Osteoblast (primary cell): ENCODE measurements around the gene SND1. TPM values are rescaled to one million over a fixed set of nuclear protein-coding genes. Genes with fewer than 3 reads are reported as not detected.

ENCODE experiments used
- DNase-seq: peaks from one replicate; pipeline ENCODE4 v3.0.0; 2011; ENCODE audit warnings: low spot score, mixed read lengths; ENCODE audit not compliant: insufficient read length; ENCODE audit errors: missing footprints
- H2AFZ ChIP-seq: 2 replicates; pipeline ENCODE4 v1.6.0; 2011; ENCODE audit warnings: mild to moderate bottlenecking, low read length
- H3K27ac ChIP-seq: 2 replicates; pipeline ENCODE4 v1.5.1; 2011; ENCODE audit warnings: mild to moderate bottlenecking, low read depth, low read length, moderate library complexity
- H3K27me3 ChIP-seq: 2 replicates; pipeline ENCODE4 v1.6.0; 2012; ENCODE audit warnings: mild to moderate bottlenecking, control low read depth, inconsistent platforms, low read length, moderate library complexity; ENCODE audit not compliant: insufficient read depth
- H3K36me3 ChIP-seq: 2 replicates; pipeline ENCODE4 v1.5.1; 2011; ENCODE audit warnings: mild to moderate bottlenecking, low read length, control low read depth, moderate library complexity; ENCODE audit not compliant: insufficient read depth
- H3K4me1 ChIP-seq: 2 replicates; pipeline ENCODE4 v1.5.1; 2011; ENCODE audit warnings: mild to moderate bottlenecking, low read length, control low read depth, moderate library complexity; ENCODE audit not compliant: insufficient read depth
- H3K4me2 ChIP-seq: 2 replicates; pipeline ENCODE4 v1.6.0; 2011; ENCODE audit warnings: mild to moderate bottlenecking, low read length; ENCODE audit not compliant: insufficient read depth
- H3K4me3 ChIP-seq: fragments of 200-600 bp; sonication (generic); 3 replicates; pipeline ENCODE4 v1.5.1; 2012; ENCODE audit warnings: mild to moderate bottlenecking, low read length, inconsistent platforms; ENCODE audit not compliant: insufficient read depth
- H3K79me2 ChIP-seq: 2 replicates; pipeline ENCODE4 v1.6.0; 2012; ENCODE audit warnings: mild to moderate bottlenecking, low read length, control low read depth, inconsistent platforms; ENCODE audit not compliant: insufficient read depth
- H3K9me3 ChIP-seq: 2 replicates; pipeline ENCODE4 v1.5.1; 2011; ENCODE audit warnings: low read depth, low read length, control low read depth
- H4K20me1 ChIP-seq: 2 replicates; pipeline ENCODE4 v1.6.0; 2012; ENCODE audit warnings: mild to moderate bottlenecking, low read length, control low read depth; ENCODE audit not compliant: insufficient read depth
- CTCF ChIP-seq: IDR thresholded peaks from 2 replicates; pipeline ENCODE4 v1.5.1; 2011; ENCODE audit warnings: mild to moderate bottlenecking, low read depth, low read length, moderate library complexity; ENCODE audit errors: extremely low read depth
- total RNA-seq: library from RNA; depleted of rRNA; stranded (reverse); fragments of >200 nt; gene quantifications from 2 replicates; pipeline ENCODE4 v1.2.3, GENCODE V29; 2012

SND1 gene
- total RNA-seq, 1 donor, result 257 TPM

DNA sequence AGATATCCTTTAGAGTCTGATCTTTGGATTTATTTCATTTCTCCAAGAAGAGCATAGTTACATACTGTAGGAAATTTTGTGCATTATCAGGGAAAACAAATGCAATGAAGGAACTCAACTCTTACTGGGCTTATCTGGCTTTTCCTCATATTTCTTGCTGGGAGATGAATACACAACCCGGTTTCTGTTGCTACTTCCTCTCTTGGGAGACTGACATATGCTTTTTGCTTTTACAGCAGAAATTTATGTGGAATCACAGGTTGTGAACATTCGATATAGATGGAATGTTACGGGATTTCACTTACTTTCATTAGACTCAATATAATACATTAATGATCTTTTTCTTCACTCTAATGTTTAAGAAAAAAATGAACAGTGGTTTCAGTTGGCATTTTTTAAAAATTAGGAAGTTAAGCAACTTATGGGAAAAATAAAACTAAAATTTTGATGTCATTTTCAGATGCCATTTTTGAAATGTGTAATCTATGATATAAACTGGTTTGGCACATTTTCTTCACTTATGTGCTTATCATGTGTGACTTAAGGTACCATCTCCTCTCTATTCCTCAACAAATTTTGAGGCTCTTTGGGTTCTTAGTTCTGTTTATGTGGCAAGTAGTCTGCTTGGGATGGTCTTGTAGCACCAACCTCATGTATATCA is 7.1 kb downstream of the SND1 start:
- Histone ChIP-seq H3K27ac (no peak overlapping the region), H3K79me2 (peaks cover 100% of the 10 kb centered on the region), H3K4me3 (no peak overlapping the region), H3K4me2 (no peak overlapping the region), H3K36me3 (peaks cover 12% of the 10 kb centered on the region), H3K4me1 (peaks cover 12% of the 10 kb centered on the region), H4K20me1 (peaks cover 71% of the 10 kb centered on the region), H3K9me3 (no peaks in the 10 kb centered on the region), H3K27me3 (no peaks in the 10 kb centered on the region), H2AFZ (no peak overlapping the region)
- no peak for TF ChIP-seq CTCF
- DNase-seq, result no peak

DNA sequence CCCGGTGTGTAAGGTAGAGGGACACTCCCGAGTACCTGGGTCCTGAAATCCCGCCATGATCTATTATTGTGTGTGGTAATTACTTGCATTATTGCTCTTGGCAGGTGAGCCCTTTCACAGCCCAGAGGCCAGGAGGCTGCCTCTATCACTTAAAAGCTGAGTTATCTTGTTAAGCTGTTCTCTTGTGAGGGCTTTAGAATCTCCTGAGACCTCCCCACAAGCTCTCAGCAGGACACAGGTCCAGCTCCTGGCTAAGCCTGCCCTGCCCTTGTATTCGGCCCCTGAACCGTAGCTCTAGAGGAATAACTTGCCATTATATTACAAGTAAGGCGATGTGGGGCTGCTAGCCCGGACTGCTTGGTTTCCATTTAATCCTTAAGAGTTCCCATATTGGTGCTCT is 13.9 kb downstream of the SND1 start:
- Histone ChIP-seq H3K9me3 (no peaks in the 10 kb centered on the region), H3K27ac (peak overlapping the region; percentile 56), H4K20me1 (peaks cover 47% of the 10 kb centered on the region)

DNA sequence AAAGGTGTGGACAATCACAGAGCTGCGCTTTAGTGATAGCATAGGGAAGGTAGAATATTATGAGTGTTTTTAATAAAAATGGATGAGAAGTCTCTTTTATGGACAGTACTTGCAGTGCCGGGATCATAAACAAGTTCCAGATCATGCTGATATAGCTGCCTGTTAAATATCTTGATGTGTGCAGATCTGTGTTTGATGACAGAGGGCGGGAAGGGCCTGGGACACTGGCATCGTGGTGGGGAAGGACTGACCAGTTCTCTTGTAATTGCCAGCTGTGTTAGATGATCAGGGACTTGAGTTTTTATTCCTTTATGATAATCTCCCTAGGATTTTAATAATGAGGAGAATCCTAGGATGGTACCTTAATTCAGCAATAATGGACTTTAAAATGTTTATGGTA is 14.6 kb downstream of the SND1 start:
- no peaks in the 10 kb centered on the region for H3K9me3 ChIP-seq
- TF ChIP-seq CTCF, result no peak
- no peak overlapping the region for H2AFZ ChIP-seq
- H3K4me2 ChIP-seq, result peak overlapping the region; percentile 71
- no peak for DNase-seq
- H3K36me3 ChIP-seq, result no peaks in the 10 kb centered on the region
- peak overlapping the region; percentile 56 for H3K27ac ChIP-seq
- no peaks in the 10 kb centered on the region for H3K27me3 ChIP-seq
- no peak overlapping the region for H3K4me3 ChIP-seq
- peaks cover 38% of the 10 kb centered on the region for H3K4me1 ChIP-seq
- peaks cover 98% of the 10 kb centered on the region for H3K79me2 ChIP-seq
- peaks cover 41% of the 10 kb centered on the region for H4K20me1 ChIP-seq

More for the DNA sequence above, 13.9 kb downstream of the SND1 start:
- Histone ChIP-seq H3K36me3 (no peaks in the 10 kb centered on the region), H3K79me2 (peaks cover 98% of the 10 kb centered on the region), H3K4me2 (no peak overlapping the region), H3K27me3 (no peaks in the 10 kb centered on the region), H3K4me3 (no peak overlapping the region), H2AFZ (no peak overlapping the region), H3K4me1 (peaks cover 38% of the 10 kb centered on the region)
- DNase-seq, result no peak
- no peak for TF ChIP-seq CTCF

- Histone ChIP-seq H3K27ac (peak overlapping the region; percentile 56), H3K79me2 (peaks cover 98% of the 10 kb centered on the region), H3K4me1 (peaks cover 38% of the 10 kb centered on the region), H3K9me3 (no peaks in the 10 kb centered on the region), H3K4me2 (peak overlapping the region; percentile 71), H4K20me1 (peaks cover 39% of the 10 kb centered on the region), H3K27me3 (no peaks in the 10 kb centered on the region), H2AFZ (no peak overlapping the region), H3K4me3 (peak overlapping the region; percentile 2), H3K36me3 (no peaks in the 10 kb centered on the region)
- TF ChIP-seq CTCF, result no peak
- peak; percentile 84 for DNase-seq
Observed at GRCh38 chr7:127667017-127667670, 15.2 kb downstream of the SND1 start.
